K562 (cell line): ENCODE measurements around the gene AGPAT2. TPM values are rescaled to one million over a fixed set of nuclear protein-coding genes. Genes with fewer than 3 reads are reported as not detected.
A peak's percentile ranks its signal among the peaks of the same experiment; 100 is the strongest.

Experiments
- ARHGAP35 ChIP-seq: fragments of 450-650 bp; IDR thresholded peaks from 2 replicates; pipeline ENCODE4 v1.6.1; 2018; ENCODE audit not compliant: partially characterized antibody
- ESRRA ChIP-seq: fragments of 450-650 bp; IDR thresholded peaks from 2 replicates; pipeline ENCODE4 v1.6.1; 2014; ENCODE audit warnings: low read depth, mild to moderate bottlenecking, moderate library complexity, borderline replicate concordance
- ETS2 ChIP-seq: IDR thresholded peaks from 2 replicates; pipeline ENCODE4 v1.6.1; 2016; ENCODE audit warnings: borderline replicate concordance, missing genetic modification characterization, mild to moderate bottlenecking, moderate library complexity, missing compliant biosample characterization; ENCODE audit not compliant: poor library complexity, severe bottlenecking
- IRF9 ChIP-seq: fragments of 450-650 bp; IDR thresholded peaks from 2 replicates; pipeline ENCODE4 v1.6.1; 2016; ENCODE audit warnings: missing biosample characterization, missing genetic modification characterization
- L3MBTL2 ChIP-seq: fragments of 450-650 bp; IDR thresholded peaks from 2 replicates; pipeline ENCODE4 v1.6.1; 2016; ENCODE audit warnings: mild to moderate bottlenecking, moderate library complexity
- NR2C1 ChIP-seq, 2 experiments: fragments of 450-650 bp; IDR thresholded peaks; 2 replicates each; pipeline ENCODE4 v1.6.1; 2017; ENCODE audit warnings: mild to moderate bottlenecking in 2 of 2, antibody characterized with exemption in 1 of 2, inconsistent platforms in 1 of 2, missing compliant biosample characterization in 1 of 2, missing genetic modification characterization in 1 of 2
- POLR2A ChIP-seq: fragments of 450-650 bp; conservative IDR thresholded peaks from 2 replicates; pipeline ENCODE4 v1.6.1; 2016
- POLR2AphosphoS2 ChIP-seq: IDR thresholded peaks from 2 replicates; pipeline ENCODE4 v1.6.1; 2012; ENCODE audit warnings: low read length, improper control_type of control experiment
- PPARD ChIP-seq: fragments of 250-450 bp; sonication (Bioruptor Pico); IDR thresholded peaks from 2 replicates; pipeline ENCODE4 v1.8.0; 2022; ENCODE audit warnings: inconsistent platforms, mild to moderate bottlenecking, moderate library complexity
- PTRF ChIP-seq: fragments of 450-650 bp; IDR thresholded peaks from 2 replicates; pipeline ENCODE4 v1.6.1; 2016; ENCODE audit warnings: mild to moderate bottlenecking, missing genetic modification characterization, missing compliant biosample characterization
- PURB ChIP-seq: sonication (generic); formaldehyde crosslinking; IDR thresholded peaks from 2 replicates; pipeline ENCODE4 v1.9.0; 2021; ENCODE audit warnings: low read depth, mild to moderate bottlenecking, missing genetic modification reagents
- SIN3B ChIP-seq: fragments of 450-650 bp; IDR thresholded peaks from 2 replicates; pipeline ENCODE4 v1.6.1; 2017; ENCODE audit warnings: low read depth, mild to moderate bottlenecking, moderate library complexity
- SMAD3 ChIP-seq: fragments of 450-650 bp; formaldehyde crosslinking; conservative IDR thresholded peaks from 2 replicates; pipeline ENCODE4 v1.4.0; 2020; ENCODE audit warnings: mild to moderate bottlenecking
- TOE1 ChIP-seq, 2 experiments: fragments of 450-650 bp in 1 of 2; sonication (generic) in 1 of 2; formaldehyde crosslinking in 1 of 2; IDR thresholded peaks; 2 replicates each; pipeline versions ENCODE4 v1.7.1 to v1.8.0; 2016 to 2022; ENCODE audit warnings: borderline replicate concordance in 2 of 2, mild to moderate bottlenecking in 2 of 2, antibody characterized with exemption in 1 of 2, inconsistent platforms in 1 of 2, low read depth in 1 of 2, missing genetic modification reagents in 1 of 2, moderate library complexity in 1 of 2
- TRIM25 ChIP-seq: fragments of 450-650 bp; IDR thresholded peaks from 2 replicates; pipeline ENCODE4 v1.7.0; 2016; ENCODE audit warnings: borderline replicate concordance
- ZNF174 ChIP-seq: fragments of 250-450 bp; sonication (Bioruptor Pico); IDR thresholded peaks from 2 replicates; pipeline ENCODE4 v1.4.0; 2020; ENCODE audit warnings: mild to moderate bottlenecking
- polyA plus RNA-seq, 8 experiments: library from polyadenylated mRNA; depleted of rRNA in 4 of 8; stranded (reverse) in 5 of 8; unstranded in 3 of 8; fragments of >200 nt; fragmentation: Nextera tagmentation in 2 of 8; fragmentation: Illumina TruSeq in 1 of 8; extraction: Ambion mirVana in 2 of 8; extraction: Trizol in 1 of 8; gene quantifications; 2 replicates each; pipeline versions ENCODE4 v1.2.1 to v1.2.3, GENCODE V29; 2011 to 2014; ENCODE audit warnings: inconsistent platforms in 1 of 8, missing spikeins in 1 of 8
- total RNA-seq, 7 experiments: library from RNA; depleted of rRNA in 6 of 7; stranded (reverse); fragments of >200 nt in 6 of 7; fragmentation: Illumina TruSeq in 2 of 7; extraction: Trizol in 2 of 7; gene quantifications; 2 replicates each; pipeline versions ENCODE4 v1.2.1 to v1.2.3, GENCODE V29; 2011 to 2021; ENCODE audit warnings: low replicate concordance in 1 of 7
- TF ChIP-seq, protein P1 (sequence below), 2 experiments: fragments of 150-350 bp in 1 of 2; IDR thresholded peaks; 2 replicates each; pipeline ENCODE4 v1.6.1; 2012 to 2016; ENCODE audit warnings: low read depth in 2 of 2, low read length in 2 of 2, mild to moderate bottlenecking in 1 of 2, moderate library complexity in 1 of 2

The AGPAT2 gene
- total and polyA plus RNA-seq, 9 of the 15 experiments (the other 6 are each of a cell fraction or from before 2014, with no cell fraction given): 0.13 to 54.5 (median 23.9) TPM

GRCh38 chr9:136721339-136722092 is 34.3 kb upstream of the AGPAT2 start (continued):
- TF ChIP-seq POLR2AphosphoS2: peak; percentile 6; the same call in 1 of the 2 replicates
- TF ChIP-seq SIN3B: no peak
- TF ChIP-seq ZNF174: no peak
- TF ChIP-seq NR2C1 (IDR thresholded peaks at IDR 0.05): no peak
- no peak for TF ChIP-seq NR2C1 (tag; IDR thresholded peaks at IDR 0.05)
- TF ChIP-seq IRF9 (tag): no peak
- no peak for TF ChIP-seq ETS2 (tag)
- TF ChIP-seq ARHGAP35: no peak
- TF ChIP-seq PURB (CRISPR knock-in tag): no peak
- no peak for TF ChIP-seq PPARD
- TF ChIP-seq, protein P1, sequence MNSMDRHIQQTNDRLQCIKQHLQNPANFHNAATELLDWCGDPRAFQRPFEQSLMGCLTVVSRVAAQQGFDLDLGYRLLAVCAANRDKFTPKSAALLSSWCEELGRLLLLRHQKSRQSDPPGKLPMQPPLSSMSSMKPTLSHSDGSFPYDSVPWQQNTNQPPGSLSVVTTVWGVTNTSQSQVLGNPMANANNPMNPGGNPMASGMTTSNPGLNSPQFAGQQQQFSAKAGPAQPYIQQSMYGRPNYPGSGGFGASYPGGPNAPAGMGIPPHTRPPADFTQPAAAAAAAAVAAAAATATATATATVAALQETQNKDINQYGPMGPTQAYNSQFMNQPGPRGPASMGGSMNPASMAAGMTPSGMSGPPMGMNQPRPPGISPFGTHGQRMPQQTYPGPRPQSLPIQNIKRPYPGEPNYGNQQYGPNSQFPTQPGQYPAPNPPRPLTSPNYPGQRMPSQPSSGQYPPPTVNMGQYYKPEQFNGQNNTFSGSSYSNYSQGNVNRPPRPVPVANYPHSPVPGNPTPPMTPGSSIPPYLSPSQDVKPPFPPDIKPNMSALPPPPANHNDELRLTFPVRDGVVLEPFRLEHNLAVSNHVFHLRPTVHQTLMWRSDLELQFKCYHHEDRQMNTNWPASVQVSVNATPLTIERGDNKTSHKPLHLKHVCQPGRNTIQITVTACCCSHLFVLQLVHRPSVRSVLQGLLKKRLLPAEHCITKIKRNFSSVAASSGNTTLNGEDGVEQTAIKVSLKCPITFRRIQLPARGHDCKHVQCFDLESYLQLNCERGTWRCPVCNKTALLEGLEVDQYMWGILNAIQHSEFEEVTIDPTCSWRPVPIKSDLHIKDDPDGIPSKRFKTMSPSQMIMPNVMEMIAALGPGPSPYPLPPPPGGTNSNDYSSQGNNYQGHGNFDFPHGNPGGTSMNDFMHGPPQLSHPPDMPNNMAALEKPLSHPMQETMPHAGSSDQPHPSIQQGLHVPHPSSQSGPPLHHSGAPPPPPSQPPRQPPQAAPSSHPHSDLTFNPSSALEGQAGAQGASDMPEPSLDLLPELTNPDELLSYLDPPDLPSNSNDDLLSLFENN (IDR thresholded peaks at IDR 0.05; ENCODE audit: low read depth in 2 of 2, low read length in 2 of 2): no peak
- TF ChIP-seq POLR2A: peak; percentile 47; the same call in 1 of the 2 replicates
- no peak for TF ChIP-seq SMAD3
- no peak for TF ChIP-seq TOE1 (IDR thresholded peaks at IDR 0.05; ENCODE audit: borderline replicate concordance)
- TF ChIP-seq TOE1 (CRISPR knock-in tag; IDR thresholded peaks at IDR 0.05; ENCODE audit: borderline replicate concordance, low read depth): no peak
- TF ChIP-seq PTRF (tag): no peak
- no peak for TF ChIP-seq TRIM25
- no peak for TF ChIP-seq ESRRA
- no peak for TF ChIP-seq L3MBTL2
- TF ChIP-seq, all 486 proteins: peak for 10
